HG03103 (cell line): ENCODE data around the gene CKAP5.

Experiments
- ATAC-seq: cut with Tn5 transposase; IDR thresholded peaks from one replicate; pipeline ENCODE4 v1.9.1; 2021; ENCODE audit warnings: low read depth; ENCODE audit not compliant: unreplicated experiment

CKAP5 gene

GRCh38 chr11:46845740-46846509 is at the start of gene CKAP5:
Gene CKAP5, minus strand, starts transcription at chr11:46846280. Its CDS starts 25,049 bp downstream, at chr11:46821231.
- peak; percentile 89 for ATAC-seq

GRCh38 chr11:46895821-46896220 is 49.7 kb upstream of the CKAP5 start:
- no peak for ATAC-seq

- no peak for ATAC-seq
These were observed 48.9 kb upstream of the CKAP5 start for GRCh38 chr11:46894961-46895360.

GRCh38 chr11:46894506-46894905 is 48.4 kb upstream of the CKAP5 start:
- no peak for ATAC-seq

- no peak for ATAC-seq
These were observed 46.8 kb upstream of the CKAP5 start for GRCh38 chr11:46892838-46893237.

- no peak for ATAC-seq
These were observed 46.0 kb upstream of the CKAP5 start for GRCh38 chr11:46892109-46892508.

GRCh38 chr11:46890665-46891064 is 44.6 kb upstream of the CKAP5 start:
- no peak for ATAC-seq

GRCh38 chr11:46889689-46890475 is 43.8 kb upstream of the CKAP5 start:
- no peak for ATAC-seq

GRCh38 chr11:46889251-46889650 is 43.2 kb upstream of the CKAP5 start:
- no peak for ATAC-seq

- ATAC-seq: no peak
These were observed 42.6 kb upstream of the CKAP5 start for GRCh38 chr11:46888636-46889035.

GRCh38 chr11:46886211-46886610 is 40.1 kb upstream of the CKAP5 start:
- no peak for ATAC-seq

- no peak for ATAC-seq
These were observed 33.0 kb upstream of the CKAP5 start for GRCh38 chr11:46879056-46879585.

- ATAC-seq: no peak
These were observed 31.5 kb upstream of the CKAP5 start for GRCh38 chr11:46877580-46877979.

GRCh38 chr11:46876471-46876870 is 30.4 kb upstream of the CKAP5 start:
- no peak for ATAC-seq

GRCh38 chr11:46874586-46874985 is 28.5 kb upstream of the CKAP5 start:
- no peak for ATAC-seq

GRCh38 chr11:46868912-46869311 is 22.8 kb upstream of the CKAP5 start:
- no peak for ATAC-seq

- no peak for ATAC-seq
These were observed 19.3 kb upstream of the CKAP5 start for GRCh38 chr11:46865340-46865739.

GRCh38 chr11:46860218-46860617 is 14.1 kb upstream of the CKAP5 start:
- ATAC-seq: no peak

GRCh38 chr11:46858920-46859546 is 13.0 kb upstream of the CKAP5 start:
- no peak for ATAC-seq

GRCh38 chr11:46857666-46858065 is 11.6 kb upstream of the CKAP5 start:
- ATAC-seq: no peak
